CD4-positive, alpha-beta T cell treated with Interleukin-4 for 4 hours (primary cell): ENCODE data around the gene GXYLT1.
"Not testable (repeated sequence)": the region's sequence is repeated elsewhere in the genome, so short reads cannot be mapped to it uniquely, and the experiment has no call there.

Source experiments
- DNase-seq: peaks from one replicate; pipeline ENCODE4 v3.0.0-alpha.2; 2020

GXYLT1 gene, protein sequence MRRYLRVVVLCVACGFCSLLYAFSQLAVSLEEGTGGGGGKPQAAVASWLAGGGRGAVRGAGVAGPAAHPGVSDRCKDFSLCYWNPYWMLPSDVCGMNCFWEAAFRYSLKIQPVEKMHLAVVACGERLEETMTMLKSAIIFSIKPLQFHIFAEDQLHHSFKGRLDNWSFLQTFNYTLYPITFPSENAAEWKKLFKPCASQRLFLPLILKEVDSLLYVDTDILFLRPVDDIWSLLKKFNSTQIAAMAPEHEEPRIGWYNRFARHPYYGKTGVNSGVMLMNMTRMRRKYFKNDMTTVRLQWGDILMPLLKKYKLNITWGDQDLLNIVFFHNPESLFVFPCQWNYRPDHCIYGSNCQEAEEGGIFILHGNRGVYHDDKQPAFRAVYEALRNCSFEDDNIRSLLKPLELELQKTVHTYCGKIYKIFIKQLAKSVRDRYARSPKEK

DNA sequence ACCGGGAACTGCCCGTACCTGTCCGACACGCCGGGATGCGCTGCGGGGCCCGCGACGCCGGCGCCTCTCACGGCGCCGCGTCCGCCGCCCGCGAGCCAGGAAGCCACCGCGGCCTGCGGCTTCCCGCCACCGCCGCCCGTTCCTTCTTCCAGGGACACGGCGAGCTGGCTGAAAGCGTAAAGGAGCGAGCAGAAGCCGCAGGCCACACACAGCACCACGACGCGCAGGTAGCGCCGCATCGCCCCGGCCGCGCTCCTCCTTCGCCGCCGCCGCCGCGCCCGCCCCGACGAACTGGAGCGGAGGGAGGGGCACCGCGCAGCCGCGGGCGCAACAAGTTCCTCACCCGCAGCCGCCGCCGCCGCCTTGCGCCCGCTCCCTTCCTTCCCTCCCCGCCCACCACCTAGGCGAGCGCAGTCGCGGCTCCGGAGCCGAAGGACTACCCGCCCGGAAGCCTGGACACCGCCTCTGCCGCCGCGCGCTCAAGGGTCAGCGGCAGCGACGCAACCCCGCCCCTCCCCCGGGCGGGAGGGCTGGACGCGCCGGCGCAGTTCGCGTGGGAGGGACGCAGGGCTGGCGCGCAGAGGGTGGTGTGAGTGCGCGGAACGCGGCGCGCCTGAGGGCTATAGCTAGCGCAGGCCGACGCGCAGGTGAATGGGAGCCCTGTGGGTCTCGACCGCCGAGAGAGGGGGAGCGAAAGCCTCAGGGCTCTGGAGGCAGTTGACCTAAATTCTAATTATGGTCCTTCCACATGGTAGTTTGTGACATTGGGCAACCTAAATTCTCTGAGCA, at the start of gene GXYLT1:
Gene GXYLT1, minus strand, starts transcription at position 467 of the 789 bp plus-strand sequence. Its CDS starts 228 bp downstream, at position 239.
- peak; percentile 80 for DNase-seq

DNA sequence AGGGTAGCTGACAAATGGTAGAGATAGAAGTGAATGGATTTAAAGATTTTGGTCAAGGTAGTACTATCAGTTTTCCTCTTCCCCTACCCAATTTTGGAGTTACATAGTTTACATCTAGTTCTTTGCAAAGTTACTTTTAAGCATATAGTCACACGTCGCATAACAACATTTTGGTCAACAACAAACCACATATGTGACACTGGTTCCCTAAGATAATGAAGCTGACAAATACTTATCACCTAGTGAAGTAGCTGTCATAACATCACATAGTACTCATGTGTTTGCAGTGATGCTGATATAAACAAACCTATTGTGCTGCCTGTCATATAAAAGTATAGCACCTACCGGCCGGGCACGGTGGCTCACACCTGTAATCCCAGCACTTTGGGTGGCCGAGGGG, 48.0 kb upstream of the GXYLT1 start:
- no peak for DNase-seq

DNA sequence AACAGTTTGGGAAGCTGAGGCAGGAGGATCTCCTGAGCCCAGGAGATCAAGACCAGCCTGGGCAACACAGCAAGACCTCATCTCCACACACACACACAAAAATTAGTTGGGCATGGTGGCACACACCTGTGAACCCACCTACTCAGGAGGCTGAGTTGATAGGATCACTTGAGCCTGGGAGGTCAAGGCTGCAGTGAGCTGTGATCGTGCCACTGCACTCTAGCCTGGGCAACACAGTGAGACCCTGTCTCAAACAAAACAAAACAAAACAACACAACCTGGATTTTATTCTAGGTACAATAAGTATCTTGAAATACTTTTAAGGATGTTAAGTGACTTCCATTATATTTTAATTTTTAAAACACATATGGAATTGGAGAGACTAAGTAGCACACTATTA, 47.6 kb upstream of the GXYLT1 start:
- no peak for DNase-seq

DNA sequence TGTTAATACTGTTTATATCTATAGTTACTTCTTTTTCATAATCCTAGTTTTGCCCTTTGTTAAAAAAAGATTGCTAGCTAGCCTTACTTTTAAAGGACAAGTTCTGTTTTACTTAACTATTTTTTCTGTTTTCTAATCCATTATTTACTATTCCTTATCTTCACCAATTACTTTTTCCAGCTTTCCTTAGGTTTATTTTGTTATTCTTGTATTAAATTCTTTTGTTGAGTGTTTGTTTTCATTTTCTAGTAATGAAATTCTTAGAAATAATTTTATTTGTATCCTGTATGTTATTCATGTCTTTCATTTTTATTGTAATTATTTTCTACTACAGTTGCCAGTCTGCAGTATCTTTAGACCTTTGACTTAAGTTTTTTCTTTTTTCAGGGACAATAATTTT, 45.7 kb upstream of the GXYLT1 start:
- no peak for DNase-seq

DNA sequence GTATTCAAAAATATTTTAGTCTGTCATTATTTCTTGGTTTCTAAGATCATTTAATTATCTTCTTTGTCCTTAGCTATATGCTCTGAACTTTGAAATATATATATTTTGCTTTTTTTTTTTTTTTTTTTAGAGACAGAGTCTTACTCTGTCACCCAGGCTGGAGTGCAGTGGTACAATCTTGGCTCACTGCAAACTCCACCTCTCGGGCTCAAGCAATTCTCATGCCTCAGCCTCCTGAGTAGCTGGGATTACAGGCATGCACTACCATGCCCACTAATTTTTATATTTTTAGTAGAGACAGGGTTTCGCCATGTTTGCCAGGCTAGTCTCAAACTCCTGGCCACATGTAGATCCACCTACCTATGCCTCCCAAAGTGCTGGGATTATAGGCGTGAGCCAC, 43.6 kb upstream of the GXYLT1 start:
- DNase-seq = not testable (repeated sequence)

DNA sequence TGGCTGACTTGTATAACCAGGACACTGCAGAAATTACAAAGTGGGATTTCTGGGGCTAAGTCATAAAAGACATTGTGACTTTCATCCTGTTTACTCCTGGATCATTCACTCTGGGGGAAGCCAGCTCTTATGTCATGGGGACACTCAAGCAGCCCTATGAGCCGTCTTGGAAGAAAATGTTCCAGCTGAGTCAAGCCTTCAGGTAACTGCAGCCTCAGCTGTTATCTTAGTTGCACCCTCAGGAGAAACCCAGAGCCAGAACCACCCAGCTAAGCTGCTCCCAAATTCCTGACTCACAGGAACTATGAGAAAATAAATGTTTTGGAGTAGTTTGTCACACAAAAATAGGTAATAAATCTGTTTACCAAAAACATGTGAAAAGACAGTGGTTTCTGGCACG, 43.1 kb upstream of the GXYLT1 start:
- no peak for DNase-seq

DNA sequence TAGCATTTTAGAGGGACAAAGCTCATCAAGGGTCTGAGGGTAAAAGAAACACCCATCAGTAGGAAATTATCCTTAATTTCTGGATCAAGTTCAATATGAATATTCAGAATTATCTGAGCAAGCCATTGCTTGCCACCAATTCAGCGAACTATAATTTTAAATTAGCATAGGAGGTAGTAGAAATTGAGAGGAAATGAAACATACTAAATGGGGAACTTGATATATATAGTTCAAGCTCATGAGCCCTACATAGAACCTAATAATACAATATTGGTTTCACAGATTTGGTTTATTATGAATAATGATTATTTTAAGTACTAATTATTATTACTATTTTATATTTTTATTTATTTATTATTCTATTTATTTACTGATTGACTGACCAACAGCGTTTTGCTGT, 42.1 kb upstream of the GXYLT1 start:
- no peak for DNase-seq

DNA sequence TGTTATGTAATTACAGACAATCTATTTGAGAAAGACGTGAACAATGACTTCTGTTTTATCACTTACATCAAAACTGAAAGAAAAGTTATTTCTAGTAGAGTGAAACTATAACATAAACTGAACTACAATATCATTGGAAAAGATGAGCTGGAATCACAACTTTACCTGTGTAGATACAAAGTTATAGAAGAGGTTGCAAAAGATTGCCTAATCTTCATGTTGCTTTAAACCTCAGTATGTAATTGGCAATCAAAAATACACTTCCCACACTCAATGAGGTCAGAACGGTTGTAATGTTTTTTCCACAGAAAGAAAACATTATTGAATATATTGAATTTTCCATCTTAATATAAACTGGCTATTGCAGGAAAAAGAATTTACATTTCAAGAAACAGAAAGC, 37.7 kb upstream of the GXYLT1 start:
- no peak for DNase-seq

DNA sequence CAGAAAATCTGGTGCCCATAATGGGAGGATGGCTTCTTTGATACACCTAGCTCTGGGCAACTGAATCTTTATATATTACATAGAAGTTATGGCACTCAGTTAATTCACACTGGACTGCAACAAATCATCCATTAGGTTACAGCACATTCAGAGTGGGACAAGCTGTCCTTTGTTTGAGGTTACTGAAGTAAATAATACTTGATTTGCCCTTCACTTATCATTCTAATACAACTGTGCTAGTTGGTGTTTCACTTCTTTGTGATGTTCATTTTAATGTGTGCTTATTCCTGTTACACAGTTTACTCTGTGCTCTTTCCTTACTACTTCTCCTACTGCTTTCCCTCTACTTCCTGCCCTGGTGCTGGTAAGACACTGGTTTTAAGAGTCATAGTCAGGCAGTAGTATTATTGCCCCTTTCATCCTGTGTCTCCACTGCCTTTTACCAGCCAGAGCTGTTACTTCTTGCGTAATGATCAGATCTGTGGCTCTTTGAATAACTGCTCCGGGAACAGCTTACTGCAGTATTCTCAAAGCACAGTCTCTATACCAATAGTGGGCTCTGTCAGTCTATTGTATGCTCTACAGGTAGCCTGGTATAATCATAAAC, 36.4 kb upstream of the GXYLT1 start:
- no peak for DNase-seq

DNA sequence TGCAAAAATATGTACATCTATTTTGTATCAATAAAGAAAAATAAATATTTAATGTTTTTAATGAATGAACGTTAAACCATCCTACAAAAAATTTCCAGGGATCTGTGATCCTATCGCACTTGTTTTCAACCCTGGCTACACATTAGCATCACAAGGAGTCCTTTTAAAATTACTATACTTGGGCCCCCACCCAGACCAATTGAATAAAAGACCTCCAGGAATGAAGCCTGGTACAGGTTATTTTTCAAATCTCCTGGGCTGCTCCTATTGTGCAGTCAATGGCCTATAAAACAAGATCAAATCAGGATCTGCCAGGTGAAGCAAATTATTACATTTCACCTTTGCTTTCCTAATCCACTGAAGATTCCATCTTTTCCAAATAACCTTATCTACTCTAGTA, 33.4 kb upstream of the GXYLT1 start:
- no peak for DNase-seq

DNA sequence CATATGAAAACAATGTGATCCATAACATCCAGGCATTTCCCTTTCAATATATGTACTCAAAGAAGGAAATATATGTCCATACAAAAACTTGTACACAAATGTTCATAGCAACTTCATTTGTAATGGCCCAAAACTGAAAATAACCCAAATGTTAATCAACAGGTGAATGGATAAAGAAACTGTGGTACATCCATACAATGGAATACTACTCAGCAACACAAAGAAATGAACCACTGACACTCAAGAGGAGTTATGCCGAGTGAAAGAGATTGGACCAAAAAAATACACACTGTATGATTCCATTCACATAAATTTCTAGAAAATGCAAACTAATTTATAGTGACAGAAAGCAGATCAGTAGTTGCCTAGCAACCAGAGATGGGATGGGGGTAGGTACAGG, 30.3 kb upstream of the GXYLT1 start:
- DNase-seq = no peak

DNA sequence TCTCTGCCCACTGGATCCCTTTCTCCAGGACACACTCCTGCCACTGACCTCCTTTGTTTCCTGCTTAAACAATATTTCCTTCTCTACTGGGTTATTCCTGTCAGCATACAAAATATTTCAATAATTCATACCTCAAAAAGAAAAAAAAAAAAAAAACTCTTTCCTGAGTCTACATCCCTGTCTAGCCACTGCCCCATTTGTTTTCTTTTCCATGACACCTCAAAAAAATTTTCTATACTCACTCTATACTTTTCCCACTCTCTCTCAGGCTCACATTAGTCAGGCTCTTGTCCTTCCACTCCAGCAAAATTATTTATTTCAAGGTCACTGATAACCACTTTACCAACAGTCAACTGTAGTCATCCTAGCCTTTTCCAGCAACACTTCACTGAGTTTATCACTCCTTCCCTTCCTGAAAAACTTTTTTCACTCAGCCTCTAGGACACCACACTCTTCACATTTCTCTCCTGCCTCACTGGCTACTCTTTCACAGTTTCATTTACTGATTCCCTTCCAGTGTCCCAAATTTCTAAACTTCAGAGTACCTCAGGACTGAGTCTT, 29.4 kb upstream of the GXYLT1 start:
- no peak for DNase-seq

DNA sequence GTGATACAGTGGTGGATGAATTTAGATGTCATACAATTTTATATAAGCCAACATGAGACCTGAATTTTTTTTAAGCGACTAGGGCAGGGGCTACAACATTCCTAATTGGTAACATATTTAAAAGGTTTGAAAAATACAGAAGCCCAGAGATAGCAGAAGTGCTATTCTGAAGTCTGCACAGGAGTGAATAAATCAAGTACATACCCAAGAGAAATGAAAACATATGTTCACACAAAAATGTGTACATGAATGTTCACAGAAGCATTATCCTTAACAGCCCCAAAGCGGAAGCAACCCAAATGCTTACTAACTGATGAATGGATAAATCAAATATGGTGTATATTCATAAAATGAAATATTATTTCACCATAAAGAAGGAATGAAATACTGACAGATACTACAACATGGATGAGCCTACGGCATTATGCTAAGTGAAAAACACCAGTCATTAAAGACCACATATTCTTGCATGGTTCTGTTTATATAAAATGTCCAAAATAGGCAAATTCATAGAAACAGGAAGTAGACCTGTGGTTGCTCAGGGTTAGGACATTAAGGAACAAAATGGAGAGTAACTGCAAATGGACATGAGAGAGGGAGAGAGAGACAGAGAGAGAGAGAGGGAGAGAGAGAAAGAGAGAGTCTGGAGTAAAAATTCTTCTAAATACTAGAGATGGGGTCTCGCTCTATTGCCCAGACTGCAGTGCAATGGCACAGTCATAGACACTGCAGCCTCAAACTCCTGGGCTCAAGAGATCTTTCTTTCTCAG, 28.0 kb upstream of the GXYLT1 start:
- DNase-seq = no peak

DNA sequence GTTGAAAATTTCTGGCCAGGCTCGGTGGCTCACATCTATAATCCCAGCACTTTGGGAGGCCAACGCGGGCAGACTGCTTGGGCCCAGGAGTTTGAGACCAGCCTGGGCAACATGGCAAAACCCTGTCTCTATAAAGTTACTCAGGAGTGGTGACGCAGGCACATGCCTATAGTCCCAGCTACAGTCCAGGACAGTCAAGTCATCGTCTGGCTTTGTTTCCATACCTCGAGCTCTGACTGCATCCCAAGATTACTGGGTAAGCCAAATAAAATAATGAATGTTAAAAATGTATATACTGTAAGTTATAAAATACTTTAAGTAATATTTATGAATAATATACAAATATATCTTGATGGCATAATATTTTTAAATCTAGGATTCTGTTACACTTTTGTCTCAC, 23.0 kb upstream of the GXYLT1 start:
- DNase-seq = no peak

DNA sequence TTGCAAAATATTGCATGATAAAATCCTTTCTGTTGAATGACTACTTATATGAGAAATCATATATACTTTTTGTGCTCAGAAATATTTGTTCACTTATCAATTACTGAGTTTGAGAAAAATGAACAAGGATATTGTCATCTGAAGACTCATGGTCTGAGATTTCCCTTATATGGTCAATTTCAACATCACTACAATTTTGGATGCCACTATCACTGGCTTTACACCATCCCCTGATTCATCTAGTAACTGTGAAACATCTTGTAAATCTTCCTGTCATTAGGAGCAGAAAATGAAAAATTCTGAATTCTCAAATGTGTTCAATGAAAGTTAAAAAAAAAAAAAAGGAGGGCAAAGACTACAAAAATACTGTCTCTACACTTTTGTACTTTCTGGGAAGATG, 21.8 kb upstream of the GXYLT1 start:
- DNase-seq = no peak

DNA sequence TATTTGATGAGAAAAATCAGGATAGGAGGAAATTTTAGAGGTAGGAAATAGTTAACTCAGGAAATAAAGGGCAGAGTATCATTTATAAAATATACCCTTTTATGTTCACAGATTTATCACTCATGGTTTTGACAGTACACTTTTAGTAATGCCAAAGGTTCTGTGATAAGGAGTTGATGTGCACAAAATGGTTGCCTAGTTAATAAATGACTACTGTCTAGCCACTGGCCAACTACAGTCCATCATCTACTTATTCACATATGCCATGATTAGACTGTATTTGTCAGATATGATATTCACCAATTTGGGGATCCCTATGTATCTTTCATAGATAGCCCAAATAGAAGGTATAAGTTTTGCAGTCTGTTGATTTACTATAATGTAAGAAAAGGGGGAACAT, 19.2 kb upstream of the GXYLT1 start:
- no peak for DNase-seq

DNA sequence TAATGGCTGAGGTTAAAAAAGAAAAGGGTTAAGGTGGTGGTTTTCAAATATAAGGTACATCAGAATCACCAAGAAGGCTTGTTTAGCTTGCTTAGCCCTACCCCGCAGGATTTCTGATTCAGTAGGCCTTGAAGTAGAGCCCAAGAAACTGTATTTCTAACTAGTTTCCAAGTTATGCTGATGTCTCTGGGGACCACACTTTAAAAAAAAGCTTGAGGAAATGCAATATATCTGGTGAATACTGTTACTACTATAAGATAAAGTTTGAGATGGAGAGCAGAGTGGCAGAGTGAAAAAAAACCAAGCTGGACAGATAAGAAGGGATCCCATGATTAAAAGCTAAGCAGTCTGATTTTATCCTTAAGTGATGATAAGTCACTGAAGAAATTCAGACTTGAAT, 18.3 kb upstream of the GXYLT1 start:
- DNase-seq = no peak

DNA sequence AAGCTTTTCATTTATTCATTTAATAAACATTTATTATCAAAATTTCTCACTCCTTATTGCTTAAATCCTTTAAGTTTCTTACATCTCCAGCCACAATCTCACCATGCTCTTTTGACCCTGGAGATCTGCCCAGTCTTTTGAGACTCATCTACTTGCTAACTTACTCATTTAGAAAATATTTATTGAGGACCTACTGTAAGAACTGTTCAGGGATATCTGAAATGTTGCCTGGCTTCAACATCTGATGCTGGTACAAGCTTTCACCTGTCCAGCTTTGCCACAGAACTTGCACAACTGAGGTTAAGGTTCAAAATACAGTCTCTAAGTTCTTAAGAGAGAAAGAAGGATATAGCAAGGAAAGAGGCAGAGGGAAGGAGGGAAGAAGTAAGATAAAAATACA, 17.5 kb upstream of the GXYLT1 start:
- no peak for DNase-seq

DNA sequence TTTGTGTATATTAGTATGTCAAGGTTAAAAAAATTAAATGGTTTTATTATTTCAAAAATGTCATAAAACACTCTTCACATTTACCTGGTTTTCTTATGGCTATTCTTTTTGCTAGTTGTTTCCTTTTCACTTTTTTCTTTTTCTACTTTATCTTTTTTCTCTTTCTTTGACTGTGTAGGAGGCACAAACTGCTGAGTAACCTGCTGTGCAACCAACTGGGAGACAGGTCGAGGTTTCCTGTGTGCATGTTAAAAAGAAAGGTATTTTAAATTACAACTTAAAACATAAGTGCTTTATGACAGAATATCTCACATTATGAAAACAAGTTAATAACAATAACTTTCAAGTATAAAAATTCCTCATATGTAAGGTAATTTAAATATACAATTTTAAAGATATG, 16.9 kb upstream of the GXYLT1 start:
- no peak for DNase-seq

DNA sequence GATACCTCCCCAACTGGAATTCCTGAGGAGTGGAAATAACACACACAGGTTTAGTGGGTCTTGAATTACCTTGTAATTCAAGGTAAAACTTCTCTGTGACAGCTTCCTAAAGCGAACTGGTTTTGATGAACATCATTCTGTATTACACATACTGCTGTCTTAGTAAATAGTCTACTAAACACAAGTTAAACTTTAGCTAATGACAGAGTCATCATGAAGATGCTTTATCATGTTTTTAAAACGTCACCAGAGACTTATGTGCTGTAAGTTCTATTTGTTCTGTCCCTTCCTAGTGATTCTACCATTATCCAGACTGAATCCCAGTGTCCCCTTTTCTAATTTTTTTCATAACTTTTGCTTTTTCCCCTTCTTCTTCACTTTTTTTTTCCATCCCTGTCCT, 11.6 kb upstream of the GXYLT1 start:
- DNase-seq = no peak

DNA sequence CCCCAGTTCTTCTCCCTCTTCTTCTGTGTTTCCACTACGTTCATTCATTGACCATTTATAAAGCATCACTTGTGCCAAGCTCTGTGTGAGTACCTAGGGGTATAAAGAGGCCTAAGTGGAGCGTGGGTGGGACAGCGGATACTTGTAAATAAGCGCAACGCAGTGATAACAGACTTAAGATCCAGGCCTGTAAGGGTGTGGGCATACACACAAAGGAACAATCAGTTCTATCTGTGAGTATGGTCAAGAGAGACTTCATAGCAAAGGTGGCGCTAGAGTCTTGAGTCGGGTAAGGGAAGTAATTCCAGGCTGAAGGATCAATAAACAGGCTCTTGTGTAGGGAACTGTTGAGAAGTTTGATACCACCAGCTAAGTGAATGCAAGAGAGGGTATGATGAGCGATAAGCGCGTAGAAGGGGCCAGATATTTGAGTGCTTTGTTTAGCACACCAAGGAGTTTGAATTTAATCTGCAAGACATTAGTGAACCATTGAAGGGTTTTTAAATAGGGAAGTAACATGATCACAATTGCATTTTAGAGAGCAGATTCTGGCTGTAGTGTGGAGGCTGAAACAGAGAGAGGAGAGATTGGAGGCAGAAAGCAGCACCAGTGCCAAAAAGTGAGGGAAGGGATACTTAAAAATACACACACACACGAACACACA, 1.0 kb upstream of the GXYLT1 start:
- no peak for DNase-seq

DNA sequence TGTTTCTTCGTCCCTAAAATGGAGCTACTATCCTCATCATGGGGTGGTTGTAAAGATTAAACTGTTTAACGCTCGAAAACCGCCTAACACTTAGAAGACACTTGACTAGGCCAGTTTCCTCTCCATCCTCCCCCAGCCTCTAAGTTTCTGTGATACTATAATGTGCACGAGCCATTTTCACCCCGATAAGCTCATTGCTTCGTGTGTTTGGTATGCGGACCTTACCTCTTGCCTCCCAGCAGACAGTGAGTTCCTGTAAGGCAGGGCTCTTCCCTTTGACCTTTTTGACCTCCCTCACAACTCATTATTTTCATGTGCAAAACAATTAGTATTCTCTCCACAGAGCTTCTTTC, 499 bp upstream of the GXYLT1 start:
- DNase-seq = no peak

DNA sequence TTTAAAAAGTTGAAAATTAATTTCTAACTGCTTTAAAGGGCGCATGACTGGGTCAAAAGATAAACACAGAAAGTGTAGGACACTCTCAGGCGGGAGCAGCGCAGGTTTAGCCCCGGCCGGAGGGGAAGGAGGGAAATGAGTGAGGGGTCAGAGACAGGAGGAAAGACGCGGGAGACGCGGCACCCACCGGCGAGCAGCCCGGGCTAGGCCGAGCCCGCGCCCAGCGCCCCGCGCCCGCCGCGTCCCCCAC, 591 bp downstream of the GXYLT1 start:
- DNase-seq = no peak
